ENCODE results near the gene PLD1.

The PLD1 gene

DNA sequence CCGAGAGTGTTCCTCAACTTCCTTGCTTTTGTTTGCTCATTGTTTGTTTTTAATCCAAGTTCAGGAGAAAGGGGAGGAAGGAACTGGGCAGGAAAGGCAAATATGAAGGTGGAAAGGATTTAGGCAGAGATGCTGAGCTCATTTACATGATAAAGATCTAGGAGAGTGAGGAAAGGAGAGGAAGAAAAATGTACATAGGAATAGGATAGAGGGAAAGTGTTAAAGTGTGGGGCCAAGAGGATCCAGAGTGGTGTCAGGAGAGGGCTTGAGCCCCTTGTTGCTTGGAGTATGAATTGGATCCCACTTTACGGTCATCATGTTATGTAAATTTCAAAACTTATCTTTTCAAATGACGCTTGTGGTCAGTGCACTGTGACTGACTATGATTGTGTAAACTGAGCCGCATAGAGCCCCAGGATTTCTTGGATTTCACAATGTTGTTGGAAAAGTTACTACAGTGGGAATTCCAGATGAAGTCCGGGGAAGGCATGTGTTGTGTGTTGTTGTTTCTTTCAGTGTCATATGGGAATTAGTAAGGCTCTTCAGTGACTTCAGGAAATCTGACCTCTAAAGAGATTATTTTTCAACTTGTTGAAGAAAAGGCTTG, 15.0 kb upstream of the PLD1 start:
- DNase-seq (ENCODE audit: extremely low read depth, low read depth): no peak
- TF ChIP-seq, protein P1, sequence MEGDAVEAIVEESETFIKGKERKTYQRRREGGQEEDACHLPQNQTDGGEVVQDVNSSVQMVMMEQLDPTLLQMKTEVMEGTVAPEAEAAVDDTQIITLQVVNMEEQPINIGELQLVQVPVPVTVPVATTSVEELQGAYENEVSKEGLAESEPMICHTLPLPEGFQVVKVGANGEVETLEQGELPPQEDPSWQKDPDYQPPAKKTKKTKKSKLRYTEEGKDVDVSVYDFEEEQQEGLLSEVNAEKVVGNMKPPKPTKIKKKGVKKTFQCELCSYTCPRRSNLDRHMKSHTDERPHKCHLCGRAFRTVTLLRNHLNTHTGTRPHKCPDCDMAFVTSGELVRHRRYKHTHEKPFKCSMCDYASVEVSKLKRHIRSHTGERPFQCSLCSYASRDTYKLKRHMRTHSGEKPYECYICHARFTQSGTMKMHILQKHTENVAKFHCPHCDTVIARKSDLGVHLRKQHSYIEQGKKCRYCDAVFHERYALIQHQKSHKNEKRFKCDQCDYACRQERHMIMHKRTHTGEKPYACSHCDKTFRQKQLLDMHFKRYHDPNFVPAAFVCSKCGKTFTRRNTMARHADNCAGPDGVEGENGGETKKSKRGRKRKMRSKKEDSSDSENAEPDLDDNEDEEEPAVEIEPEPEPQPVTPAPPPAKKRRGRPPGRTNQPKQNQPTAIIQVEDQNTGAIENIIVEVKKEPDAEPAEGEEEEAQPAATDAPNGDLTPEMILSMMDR (IDR thresholded peaks at IDR 0.05; ENCODE audit: low read depth, low read length, missing control alignments): no peak
- no peak overlapping the region for H3K4me3 ChIP-seq (replicated peaks; ENCODE audit: low read depth, low read length)

DNA sequence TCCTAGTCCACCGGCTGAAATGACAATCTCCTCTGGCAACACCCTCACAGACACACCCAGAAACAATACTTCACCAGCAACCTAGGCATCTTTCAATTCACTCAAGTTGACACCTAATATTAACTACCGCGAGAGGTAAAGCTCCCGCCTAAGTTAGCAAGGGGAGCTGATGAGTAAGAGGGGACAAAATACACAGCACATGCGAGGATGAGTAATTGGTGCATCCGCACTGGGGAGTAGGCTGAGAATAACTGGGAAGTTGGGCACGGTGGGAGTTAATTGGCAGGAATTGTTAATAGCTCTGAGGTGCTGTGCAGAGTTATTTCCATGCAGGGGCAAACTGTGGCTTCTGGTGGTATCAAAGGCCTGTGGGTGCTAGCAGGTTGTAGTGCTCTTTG, 14.5 kb upstream of the PLD1 start:
- no peak overlapping the region for H3K4me3 ChIP-seq (replicated peaks; ENCODE audit: low read depth, low read length)
- TF ChIP-seq, protein P1 (IDR thresholded peaks at IDR 0.05; ENCODE audit: low read depth, low read length, missing control alignments): no peak
- DNase-seq (ENCODE audit: extremely low read depth, low read depth): no peak

- TF ChIP-seq, protein P1 (IDR thresholded peaks at IDR 0.05; ENCODE audit: low read depth, low read length, missing control alignments): no peak
- DNase-seq (ENCODE audit: extremely low read depth, low read depth): no peak
- H3K4me3 ChIP-seq (replicated peaks; ENCODE audit: low read depth, low read length): no peak overlapping the region
Measured at GRCh38 chr3:171824116-171824515, 13.8 kb upstream of the PLD1 start.

GRCh38 chr3:171822431-171823106, 12.3 kb upstream of the PLD1 start:
- TF ChIP-seq, protein P1 (IDR thresholded peaks at IDR 0.05; ENCODE audit: low read depth, low read length, missing control alignments): no peak
- no peak for DNase-seq (ENCODE audit: extremely low read depth, low read depth)
- no peak overlapping the region for H3K4me3 ChIP-seq (replicated peaks; ENCODE audit: low read depth, low read length)

- H3K4me3 ChIP-seq (replicated peaks; ENCODE audit: low read depth, low read length): no peak overlapping the region
- TF ChIP-seq, protein P1 (IDR thresholded peaks at IDR 0.05; ENCODE audit: low read depth, low read length, missing control alignments): no peak
- no peak for DNase-seq (ENCODE audit: extremely low read depth, low read depth)
Measured at GRCh38 chr3:171821778-171822358, 11.6 kb upstream of the PLD1 start.

GRCh38 chr3:171821044-171821443, 10.8 kb upstream of the PLD1 start:
- TF ChIP-seq, protein P1 (IDR thresholded peaks at IDR 0.05; ENCODE audit: low read depth, low read length, missing control alignments): no peak
- H3K4me3 ChIP-seq (replicated peaks; ENCODE audit: low read depth, low read length): no peak overlapping the region
- DNase-seq (ENCODE audit: extremely low read depth, low read depth): no peak

Data from HFF-Myc (cell line).